ENCODE data around the gene PLAC9.

GRCh38 chr10:80163741-80164341 lies 31.3 kb downstream of the PLAC9 start:
- no peak for TF ChIP-seq CTCF (IDR thresholded peaks at IDR 0.05)
- TF ChIP-seq POLR2A (IDR thresholded peaks at IDR 0.05), result no peak
